ENCODE results near the gene WWP2. TPM values are rescaled to one million over a fixed set of nuclear protein-coding genes. Genes with fewer than 3 reads are reported as not detected.

Gene WWP2
- total RNA-seq, 1 experiment from 2014 or later, result 40.2 TPM

DNA sequence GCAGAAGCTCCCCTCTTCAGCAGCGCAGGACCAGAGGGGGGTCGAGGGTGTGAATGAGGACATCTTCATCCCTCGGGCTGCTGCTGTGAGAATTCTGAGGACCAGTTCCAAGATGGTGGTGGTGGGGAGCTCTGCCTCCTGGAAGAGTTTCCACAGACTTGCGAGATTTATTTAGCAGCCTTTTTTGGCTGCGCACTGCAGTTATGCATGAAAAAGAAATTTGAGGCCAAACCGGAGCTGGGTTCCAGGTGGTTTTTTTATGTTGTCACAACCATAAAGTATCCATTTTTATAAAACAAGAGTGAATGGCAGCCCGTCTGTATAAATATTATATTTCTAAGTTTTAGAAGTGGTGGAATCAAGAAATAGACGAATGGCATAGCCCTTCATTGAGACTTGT is 112.1 kb downstream of the WWP2 start:
- Mint-ChIP-seq H3K27me3 (ENCODE audit: low read depth) (no peaks in the 10 kb centered on the region), H3K4me3 (no peak overlapping the region), H3K9me3 (peaks cover 5 to 7% of the 10 kb centered on the region in 2 experiments; a peak in 2 of 5 replicates), H3K4me1 (no peaks in the 10 kb centered on the region), H3K27ac (peak overlapping the region in 1 of 3 experiments; percentile 39; a peak in 1 of 7 replicates), H3K36me3 (ENCODE audit: insufficient read depth in 1 of 3, low read depth in 3 of 3) (peaks cover 33 to 42% (median 38%) of the 10 kb centered on the region in 3 experiments)
- Histone ChIP-seq H3K56ac (ENCODE audit: insufficient read length, low read depth, low read length) (no peak overlapping the region), H3K14ac (ENCODE audit: insufficient read depth, low read length) (no peak overlapping the region), H3K4me1 (ENCODE audit: insufficient read depth, low read length) (no peaks in the 10 kb centered on the region), H3K27me3 (ENCODE audit: insufficient read depth, low read length) (no peaks in the 10 kb centered on the region), H2AFZ (ENCODE audit: low read length) (no peak overlapping the region), H2AK5ac (ENCODE audit: insufficient read length, low read length) (no peak overlapping the region), H3K4me2 (ENCODE audit: insufficient read depth, insufficient read length, low read length) (no peak overlapping the region), H3K23me2 (ENCODE audit: insufficient read length, low read depth, low read length, poor library complexity, severe bottlenecking) (no peaks in the 10 kb centered on the region), H3T11ph (ENCODE audit: low read length) (no peak overlapping the region), H2BK15ac (ENCODE audit: low read depth, low read length) (no peak overlapping the region), H3K9me3 (ENCODE audit: control insufficient read depth, low read depth, low read length) (no peaks in the 10 kb centered on the region), H3K9ac (ENCODE audit: extremely low read depth, insufficient read length, low read length) (no peak overlapping the region), H3K18ac (ENCODE audit: insufficient read length, low read depth, low read length) (no peak overlapping the region), H4K20me1 (ENCODE audit: control insufficient read depth, insufficient read depth, insufficient read length) (no peaks in the 10 kb centered on the region), H3K27ac (ENCODE audit: insufficient read length, low read depth, low read length) (no peak overlapping the region), H3K23ac (ENCODE audit: insufficient read length, low read depth, low read length) (no peak overlapping the region), H3K79me1 (ENCODE audit: insufficient read depth, low read depth, low read length, poor library complexity, severe bottlenecking) (no peaks in the 10 kb centered on the region), H2BK120ac (ENCODE audit: low read depth, low read length, poor library complexity, severe bottlenecking) (no peak overlapping the region), H4K5ac (ENCODE audit: insufficient read length, low read depth, low read length) (no peak overlapping the region), H2BK20ac (ENCODE audit: low read depth, low read length, poor library complexity, severe bottlenecking) (no peak overlapping the region), H4K91ac (ENCODE audit: insufficient read length, low read depth, low read length) (no peak overlapping the region), H3K79me2 (ENCODE audit: insufficient read depth, low read length) (no peaks in the 10 kb centered on the region), H3K4ac (ENCODE audit: low read depth, low read length) (no peak overlapping the region), H4K8ac (replicated peaks; ENCODE audit: insufficient read length, low read depth, low read length) (no peak overlapping the region), H2BK12ac (ENCODE audit: insufficient read length, low read depth, low read length) (no peak overlapping the region), H2BK5ac (ENCODE audit: insufficient read length, low read length) (no peak overlapping the region)
- TF ChIP-seq, protein P1, sequence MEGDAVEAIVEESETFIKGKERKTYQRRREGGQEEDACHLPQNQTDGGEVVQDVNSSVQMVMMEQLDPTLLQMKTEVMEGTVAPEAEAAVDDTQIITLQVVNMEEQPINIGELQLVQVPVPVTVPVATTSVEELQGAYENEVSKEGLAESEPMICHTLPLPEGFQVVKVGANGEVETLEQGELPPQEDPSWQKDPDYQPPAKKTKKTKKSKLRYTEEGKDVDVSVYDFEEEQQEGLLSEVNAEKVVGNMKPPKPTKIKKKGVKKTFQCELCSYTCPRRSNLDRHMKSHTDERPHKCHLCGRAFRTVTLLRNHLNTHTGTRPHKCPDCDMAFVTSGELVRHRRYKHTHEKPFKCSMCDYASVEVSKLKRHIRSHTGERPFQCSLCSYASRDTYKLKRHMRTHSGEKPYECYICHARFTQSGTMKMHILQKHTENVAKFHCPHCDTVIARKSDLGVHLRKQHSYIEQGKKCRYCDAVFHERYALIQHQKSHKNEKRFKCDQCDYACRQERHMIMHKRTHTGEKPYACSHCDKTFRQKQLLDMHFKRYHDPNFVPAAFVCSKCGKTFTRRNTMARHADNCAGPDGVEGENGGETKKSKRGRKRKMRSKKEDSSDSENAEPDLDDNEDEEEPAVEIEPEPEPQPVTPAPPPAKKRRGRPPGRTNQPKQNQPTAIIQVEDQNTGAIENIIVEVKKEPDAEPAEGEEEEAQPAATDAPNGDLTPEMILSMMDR (conservative IDR thresholded peaks at IDR 0.05), result no peak
- no CpG with 5 or more reads among the region's 8 CpGs for WGBS (ENCODE audit: extremely low coverage, insufficient read length, low lambda C conversion rate)
- no peak for DNase-seq

Measured in H9 (cell line).